K562 (cell line): ENCODE data around the gene HIVEP1. TPM values are rescaled to one million over a fixed set of nuclear protein-coding genes. Genes with fewer than 3 reads are reported as not detected.

ENCODE experiments used
- ATF1 ChIP-seq, 2 experiments: fragments of 450-650 bp in 1 of 2; IDR thresholded peaks; 2 replicates each; pipeline ENCODE4 v1.6.1; 2016; ENCODE audit warnings: missing compliant biosample characterization in 1 of 2, missing genetic modification characterization in 1 of 2
- C11orf30 ChIP-seq: fragments of 450-650 bp; IDR thresholded peaks from 2 replicates; pipeline ENCODE4 v1.6.1; 2016; ENCODE audit warnings: low read depth, mild to moderate bottlenecking
- DMBX1 ChIP-seq: fragments of 250-450 bp; sonication (Bioruptor Pico); IDR thresholded peaks from 2 replicates; pipeline ENCODE4 v1.8.0; 2022; ENCODE audit warnings: inconsistent platforms, mild to moderate bottlenecking, moderate library complexity, borderline replicate concordance
- KLF10 ChIP-seq: fragments of 250-450 bp; sonication (Bioruptor Pico); IDR thresholded peaks from 2 replicates; pipeline ENCODE4 v1.6.1; 2021; ENCODE audit warnings: matching md5 sums
- LARP7 ChIP-seq: fragments of 450-650 bp; IDR thresholded peaks from 2 replicates; pipeline ENCODE4 v1.6.1; 2016
- MECOM ChIP-seq: fragments of 250-450 bp; sonication (Bioruptor Pico); IDR thresholded peaks from 2 replicates; pipeline ENCODE4 v1.8.0; 2022; ENCODE audit warnings: inconsistent platforms
- NFE2L1 ChIP-seq: fragments of 450-650 bp; IDR thresholded peaks from 2 replicates; pipeline ENCODE4 v1.6.1; 2016; ENCODE audit warnings: missing genetic modification characterization, low read depth, mild to moderate bottlenecking, missing compliant biosample characterization, moderate library complexity, borderline replicate concordance
- RB1 ChIP-seq: fragments of 450-650 bp; IDR thresholded peaks from 2 replicates; pipeline ENCODE4 v1.6.1; 2017; ENCODE audit warnings: low read depth, mild to moderate bottlenecking
- REST ChIP-seq, 2 experiments: fragments of 450-650 bp; formaldehyde crosslinking in 1 of 2; IDR thresholded peaks; 2 replicates each; pipeline versions ENCODE4 v1.4.0 to v1.6.1; 2014 to 2020; ENCODE audit warnings: mild to moderate bottlenecking in 2 of 2, borderline replicate concordance in 1 of 2, low read depth in 1 of 2
- TRIM24 ChIP-seq, 2 experiments: fragments of 450-650 bp; IDR thresholded peaks; 2 replicates each; pipeline ENCODE4 v1.6.1; 2016
- ZNF436 ChIP-seq: fragments of 250-450, 450-650 bp; sonication (Bioruptor Pico); formaldehyde crosslinking; IDR thresholded peaks from 2 replicates; pipeline ENCODE4 v1.7.0; 2020; ENCODE audit warnings: mild to moderate bottlenecking
- polyA plus RNA-seq, 8 experiments: library from polyadenylated mRNA; depleted of rRNA in 4 of 8; stranded (reverse) in 5 of 8; unstranded in 3 of 8; fragments of >200 nt; fragmentation: Nextera tagmentation in 2 of 8; fragmentation: Illumina TruSeq in 1 of 8; extraction: Ambion mirVana in 2 of 8; extraction: Trizol in 1 of 8; gene quantifications; 2 replicates each; pipeline versions ENCODE4 v1.2.1 to v1.2.3, GENCODE V29; 2011 to 2014; ENCODE audit warnings: inconsistent platforms in 1 of 8, missing spikeins in 1 of 8
- total RNA-seq, 7 experiments: library from RNA; depleted of rRNA in 6 of 7; stranded (reverse); fragments of >200 nt in 6 of 7; fragmentation: Illumina TruSeq in 2 of 7; extraction: Trizol in 2 of 7; gene quantifications; 2 replicates each; pipeline versions ENCODE4 v1.2.1 to v1.2.3, GENCODE V29; 2011 to 2021; ENCODE audit warnings: low replicate concordance in 1 of 7
- TF ChIP-seq, protein P1 (sequence below): fragments of 250-450 bp; sonication (Bioruptor Pico); IDR thresholded peaks from 2 replicates; pipeline ENCODE4 v1.5.0; 2021
- TF ChIP-seq, protein P2 (sequence below): fragments of 250-450 bp; sonication (Bioruptor Pico); IDR thresholded peaks from 2 replicates; pipeline ENCODE4 v1.4.0; 2020; ENCODE audit warnings: mild to moderate bottlenecking, moderate library complexity

The HIVEP1 gene
- total and polyA plus RNA-seq, 9 of the 15 experiments (the other 6 are each of a cell fraction or from before 2014, with no cell fraction given): 6.0 to 33.3 (median 21.7) TPM

DNA sequence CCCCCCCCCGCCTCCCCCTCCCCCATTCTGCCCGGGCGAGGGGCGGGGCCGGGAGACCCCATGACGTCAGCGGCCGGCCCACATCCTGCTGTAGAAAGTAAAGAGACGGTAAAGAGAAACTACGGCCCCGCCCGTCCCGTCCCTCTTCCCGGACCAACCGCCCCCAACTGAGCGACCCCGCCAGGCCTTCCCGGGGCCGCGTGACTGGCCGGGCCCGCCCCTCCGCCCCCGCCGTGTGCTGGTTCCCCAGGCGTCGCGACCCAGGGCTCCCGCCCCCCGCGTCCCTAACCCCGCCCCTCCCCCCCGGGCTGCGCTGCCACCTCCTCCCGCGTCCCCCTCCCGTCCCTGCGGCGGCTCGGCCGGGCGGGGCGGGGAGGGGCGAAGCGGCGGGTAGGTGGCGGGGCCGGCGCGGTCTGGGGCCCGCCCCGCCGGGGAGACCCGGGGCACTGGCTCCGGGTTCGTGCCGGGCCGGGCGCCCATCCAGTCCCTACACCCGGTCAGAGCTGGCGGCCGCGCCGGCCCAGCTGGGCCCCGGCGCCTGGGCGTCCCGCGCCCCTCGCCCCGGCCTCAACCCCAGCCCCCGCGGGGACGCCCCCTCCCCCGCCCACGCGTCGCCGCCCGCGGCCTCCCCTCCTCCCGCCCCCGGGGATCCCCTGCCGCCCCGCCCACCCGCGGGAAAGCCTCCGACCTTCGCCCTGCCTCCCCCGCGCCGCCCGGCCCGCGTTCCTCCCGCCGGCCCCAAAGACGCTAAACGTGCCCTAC, 655 bp upstream of the HIVEP1 start (continued):
- TF ChIP-seq, protein P1, sequence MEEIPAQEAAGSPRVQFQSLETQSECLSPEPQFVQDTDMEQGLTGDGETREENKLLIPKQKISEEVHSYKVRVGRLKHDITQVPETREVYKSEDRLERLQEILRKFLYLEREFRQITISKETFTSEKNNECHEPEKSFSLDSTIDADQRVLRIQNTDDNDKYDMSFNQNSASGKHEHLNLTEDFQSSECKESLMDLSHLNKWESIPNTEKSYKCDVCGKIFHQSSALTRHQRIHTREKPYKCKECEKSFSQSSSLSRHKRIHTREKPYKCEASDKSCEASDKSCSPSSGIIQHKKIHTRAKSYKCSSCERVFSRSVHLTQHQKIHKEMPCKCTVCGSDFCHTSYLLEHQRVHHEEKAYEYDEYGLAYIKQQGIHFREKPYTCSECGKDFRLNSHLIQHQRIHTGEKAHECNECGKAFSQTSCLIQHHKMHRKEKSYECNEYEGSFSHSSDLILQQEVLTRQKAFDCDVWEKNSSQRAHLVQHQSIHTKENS: no peak
- TF ChIP-seq MECOM (no peak), ATF1 (CRISPR knock-in tag; IDR thresholded peaks at IDR 0.05) (no peak; the same call in 1 of the 2 replicates), ATF1 (tag; IDR thresholded peaks at IDR 0.05) (no peak), LARP7 (no peak), C11orf30 (no peak), ZNF436 (CRISPR knock-in tag) (no peak), KLF10 (no peak), RB1 (no peak), NFE2L1 (no peak), TRIM24 (IDR thresholded peaks at IDR 0.05) (no peak), REST (IDR thresholded peaks at IDR 0.05; ENCODE audit: borderline replicate concordance) (no peak), REST (CRISPR knock-in tag; IDR thresholded peaks at IDR 0.05; ENCODE audit: low read depth) (no peak), DMBX1 (CRISPR knock-in tag) (no peak)
- TF ChIP-seq, protein P2, sequence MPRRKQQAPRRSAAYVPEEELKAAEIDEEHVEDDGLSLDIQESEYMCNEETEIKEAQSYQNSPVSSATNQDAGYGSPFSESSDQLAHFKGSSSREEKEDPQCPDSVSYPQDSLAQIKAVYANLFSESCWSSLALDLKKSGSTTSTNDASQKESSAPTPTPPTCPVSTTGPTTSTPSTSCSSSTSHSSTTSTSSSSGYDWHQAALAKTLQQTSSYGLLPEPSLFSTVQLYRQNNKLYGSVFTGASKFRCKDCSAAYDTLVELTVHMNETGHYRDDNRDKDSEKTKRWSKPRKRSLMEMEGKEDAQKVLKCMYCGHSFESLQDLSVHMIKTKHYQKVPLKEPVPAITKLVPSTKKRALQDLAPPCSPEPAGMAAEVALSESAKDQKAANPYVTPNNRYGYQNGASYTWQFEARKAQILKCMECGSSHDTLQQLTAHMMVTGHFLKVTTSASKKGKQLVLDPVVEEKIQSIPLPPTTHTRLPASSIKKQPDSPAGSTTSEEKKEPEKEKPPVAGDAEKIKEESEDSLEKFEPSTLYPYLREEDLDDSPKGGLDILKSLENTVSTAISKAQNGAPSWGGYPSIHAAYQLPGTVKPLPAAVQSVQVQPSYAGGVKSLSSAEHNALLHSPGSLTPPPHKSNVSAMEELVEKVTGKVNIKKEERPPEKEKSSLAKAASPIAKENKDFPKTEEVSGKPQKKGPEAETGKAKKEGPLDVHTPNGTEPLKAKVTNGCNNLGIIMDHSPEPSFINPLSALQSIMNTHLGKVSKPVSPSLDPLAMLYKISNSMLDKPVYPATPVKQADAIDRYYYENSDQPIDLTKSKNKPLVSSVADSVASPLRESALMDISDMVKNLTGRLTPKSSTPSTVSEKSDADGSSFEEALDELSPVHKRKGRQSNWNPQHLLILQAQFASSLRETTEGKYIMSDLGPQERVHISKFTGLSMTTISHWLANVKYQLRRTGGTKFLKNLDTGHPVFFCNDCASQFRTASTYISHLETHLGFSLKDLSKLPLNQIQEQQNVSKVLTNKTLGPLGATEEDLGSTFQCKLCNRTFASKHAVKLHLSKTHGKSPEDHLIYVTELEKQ (CRISPR knock-in tag): no peak
